H9 (cell line): ENCODE data around the gene FUT8. TPM values are rescaled to one million over a fixed set of nuclear protein-coding genes. Genes with fewer than 3 reads are reported as not detected.

Experiments
- DNase-seq: peaks from one replicate; pipeline ENCODE4 v3.0.0-alpha.2; 2017
- H2AFZ ChIP-seq: one replicate; pipeline ENCODE4 v1.6.1; 2013; ENCODE audit warnings: mild to moderate bottlenecking, low read length, control low read depth, moderate library complexity
- H2AK5ac ChIP-seq: 2 replicates; pipeline ENCODE4 v1.6.1; 2013; ENCODE audit warnings: low read length, control low read depth, mixed read lengths; ENCODE audit not compliant: insufficient read length
- H2BK120ac ChIP-seq: one replicate; pipeline ENCODE4 v1.6.1; 2013; ENCODE audit warnings: low read depth, mild to moderate bottlenecking, low read length, control low read depth, inconsistent platforms; ENCODE audit not compliant: poor library complexity, severe bottlenecking
- H2BK12ac ChIP-seq: 2 replicates; pipeline ENCODE4 v1.6.1; 2013; ENCODE audit warnings: low read length, control low read depth, mixed read lengths, low read depth; ENCODE audit not compliant: insufficient read length
- H2BK15ac ChIP-seq: 2 replicates; pipeline ENCODE4 v1.6.1; 2013; ENCODE audit warnings: low read depth, low read length, control low read depth
- H2BK20ac ChIP-seq: one replicate; pipeline ENCODE4 v1.6.1; 2013; ENCODE audit warnings: low read depth, mild to moderate bottlenecking, low read length, control low read depth, inconsistent platforms; ENCODE audit not compliant: poor library complexity, severe bottlenecking
- H2BK5ac ChIP-seq: 2 replicates; pipeline ENCODE4 v1.6.1; 2013; ENCODE audit warnings: low read length, control low read depth, mixed read lengths; ENCODE audit not compliant: insufficient read length
- H3K14ac ChIP-seq: 2 replicates; pipeline ENCODE4 v1.6.1; 2013; ENCODE audit warnings: low read length, control low read depth; ENCODE audit not compliant: insufficient read depth
- H3K18ac ChIP-seq: 2 replicates; pipeline ENCODE4 v1.6.1; 2013; ENCODE audit warnings: low read depth, mild to moderate bottlenecking, mixed read lengths, low read length, control low read depth; ENCODE audit not compliant: insufficient read length
- H3K23ac ChIP-seq: 2 replicates; pipeline ENCODE4 v1.6.1; 2013; ENCODE audit warnings: low read length, control low read depth, mixed read lengths, low read depth; ENCODE audit not compliant: insufficient read length
- H3K23me2 ChIP-seq: 2 replicates; pipeline ENCODE4 v1.6.1; 2013; ENCODE audit warnings: low read depth, mild to moderate bottlenecking, mixed read lengths, low read length, control low read depth; ENCODE audit not compliant: insufficient read length, poor library complexity, severe bottlenecking
- H3K27ac ChIP-seq: 2 replicates; pipeline ENCODE4 v1.5.1; 2013; ENCODE audit warnings: low read length, control low read depth, mixed read lengths, low read depth; ENCODE audit not compliant: insufficient read length
- H3K27me3 ChIP-seq: 2 replicates; pipeline ENCODE4 v1.6.1; 2013; ENCODE audit warnings: low read length, control low read depth, inconsistent platforms; ENCODE audit not compliant: insufficient read depth
- H3K4ac ChIP-seq: 2 replicates; pipeline ENCODE4 v1.6.1; 2013; ENCODE audit warnings: low read depth, mild to moderate bottlenecking, control low read depth, inconsistent platforms, low read length, moderate library complexity
- H3K4me1 ChIP-seq: 2 replicates; pipeline ENCODE4 v1.6.1; 2013; ENCODE audit warnings: low read length, control low read depth, inconsistent platforms; ENCODE audit not compliant: insufficient read depth
- H3K4me2 ChIP-seq: 2 replicates; pipeline ENCODE4 v1.6.1; 2013; ENCODE audit warnings: low read length, control low read depth, mixed read lengths; ENCODE audit not compliant: insufficient read length, insufficient read depth
- H3K56ac ChIP-seq: 2 replicates; pipeline ENCODE4 v1.6.1; 2013; ENCODE audit warnings: low read depth, mild to moderate bottlenecking, mixed read lengths, low read length, control low read depth; ENCODE audit not compliant: insufficient read length
- H3K79me1 ChIP-seq: 2 replicates; pipeline ENCODE4 v1.6.1; 2013; ENCODE audit warnings: low read depth, mild to moderate bottlenecking, moderate library complexity, low read length, control low read depth, inconsistent platforms; ENCODE audit not compliant: insufficient read depth, poor library complexity, severe bottlenecking
- H3K79me2 ChIP-seq: 2 replicates; pipeline ENCODE4 v1.6.1; 2013; ENCODE audit warnings: low read length, control low read depth, inconsistent platforms; ENCODE audit not compliant: insufficient read depth
- H3K9ac ChIP-seq: 2 replicates; pipeline ENCODE4 v1.6.1; 2013; ENCODE audit warnings: low read length, control low read depth, mixed read lengths; ENCODE audit not compliant: insufficient read length; ENCODE audit errors: extremely low read depth
- H3K9me3 ChIP-seq: one replicate; pipeline ENCODE4 v1.6.1; 2013; ENCODE audit warnings: low read depth, low read length, inconsistent platforms; ENCODE audit not compliant: control insufficient read depth
- H3T11ph ChIP-seq: one replicate; pipeline ENCODE4 v1.6.1; 2013; ENCODE audit warnings: mild to moderate bottlenecking, low read length, control low read depth, inconsistent platforms
- H4K20me1 ChIP-seq: one replicate; pipeline ENCODE4 v1.6.1; 2013; ENCODE audit not compliant: control insufficient read depth, insufficient read length, insufficient read depth
- H4K5ac ChIP-seq: 2 replicates; pipeline ENCODE4 v1.6.1; 2013; ENCODE audit warnings: low read depth, mild to moderate bottlenecking, mixed read lengths, low read length, control low read depth; ENCODE audit not compliant: insufficient read length
- H4K8ac ChIP-seq: replicated peaks from 2 replicates; pipeline ENCODE4 v1.6.1; 2013; ENCODE audit warnings: low read length, control low read depth, mixed read lengths, low read depth; ENCODE audit not compliant: insufficient read length
- H4K91ac ChIP-seq: 2 replicates; pipeline ENCODE4 v1.6.1; 2013; ENCODE audit warnings: low read depth, mild to moderate bottlenecking, moderate library complexity, mixed read lengths, low read length, control low read depth; ENCODE audit not compliant: insufficient read length
- H3K27ac Mint-ChIP-seq, 3 experiments: 2 replicates in 2 of 3; 3 replicates in 1 of 3; pipeline ENCODE4 v1.8.0; 2020 to 2021; ENCODE audit warnings: mixed read lengths in 3 of 3, mild to moderate bottlenecking in 1 of 3, moderate library complexity in 1 of 3
- H3K27me3 Mint-ChIP-seq: 2 replicates; pipeline ENCODE4 v1.8.0; 2021; ENCODE audit warnings: low read depth, mild to moderate bottlenecking, moderate library complexity, mixed read lengths
- H3K36me3 Mint-ChIP-seq, 3 experiments: 2 replicates in 2 of 3; 3 replicates in 1 of 3; pipeline ENCODE4 v1.8.0; 2020 to 2021; ENCODE audit warnings: low read depth in 3 of 3, mixed read lengths in 3 of 3; ENCODE audit not compliant: insufficient read depth in 1 of 3
- H3K4me1 Mint-ChIP-seq, 2 experiments: 2 replicates each; pipeline ENCODE4 v1.8.0; 2020; ENCODE audit warnings: mixed read lengths in 2 of 2
- H3K4me3 Mint-ChIP-seq, 2 experiments: 2 replicates in 1 of 2; 3 replicates in 1 of 2; pipeline ENCODE4 v1.8.0; 2020 to 2021; ENCODE audit warnings: mild to moderate bottlenecking in 2 of 2, mixed read lengths in 2 of 2, moderate library complexity in 1 of 2
- H3K9me3 Mint-ChIP-seq, 2 experiments: 2 replicates in 1 of 2; 3 replicates in 1 of 2; pipeline ENCODE4 v1.8.0; 2020; ENCODE audit warnings: mild to moderate bottlenecking in 2 of 2, mixed read lengths in 2 of 2, moderate library complexity in 1 of 2
- WGBS: extraction: QIAGEN DNeasy Blood & Tissue Kit; methylation state at CpG from one replicate; pipeline ENCODE4 v1.1.7; 2013; ENCODE audit warnings: missing lambda C conversion rate, low lambda C conversion rate, mixed read lengths; ENCODE audit not compliant: insufficient read length; ENCODE audit errors: extremely low coverage; 5-methylcytosine and 5-hydroxymethylcytosine counted together
- total RNA-seq: library from RNA; stranded (reverse); gene quantifications from 2 replicates; pipeline ENCODE4 v1.2.1, GENCODE V29; 2021
- TF ChIP-seq, protein P1 (sequence below): fragments of 200-600 bp; sonication (generic); conservative IDR thresholded peaks from 3 replicates; pipeline ENCODE4 v1.8.0; 2021; ENCODE audit warnings: antibody characterized with exemption, mild to moderate bottlenecking

The FUT8 gene
- total RNA-seq, 1 experiment from 2014 or later, result 44.3 TPM

DNA sequence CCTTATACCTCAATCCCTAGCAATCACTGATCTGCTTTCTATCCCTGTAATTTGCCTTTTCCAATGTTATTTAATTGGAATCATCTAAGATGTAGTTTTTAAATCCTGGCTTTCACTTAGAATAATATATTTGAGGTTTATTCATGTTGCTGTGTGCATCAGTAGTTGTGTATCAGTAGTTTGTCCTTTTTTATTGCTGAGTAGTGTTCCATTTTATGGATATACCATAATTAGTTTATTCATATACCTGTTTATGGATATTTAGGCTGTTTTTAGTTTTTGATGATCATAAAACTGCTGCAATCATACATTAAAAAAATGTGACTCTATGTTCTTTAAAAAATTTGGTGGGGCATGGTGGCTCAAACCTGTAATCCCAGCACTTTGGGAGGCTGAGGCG, 43.7 kb downstream of the FUT8 start:
- H3K79me1 ChIP-seq, result no peaks in the 10 kb centered on the region
- no peak overlapping the region for H2BK15ac ChIP-seq
- no peak overlapping the region for H3K4ac ChIP-seq
- H2AK5ac ChIP-seq, result no peak overlapping the region
- H3K9ac ChIP-seq, result no peak overlapping the region
- no peak overlapping the region for H2BK20ac ChIP-seq
- Mint-ChIP-seq H3K27ac (no peak overlapping the region), H3K4me3 (no peak overlapping the region), H3K27me3 (no peaks in the 10 kb centered on the region), H3K4me1 (peaks cover 4% of the 10 kb centered on the region in 2 experiments; a peak in 3 of 4 replicates), H3K9me3 (peaks cover 5 to 10% of the 10 kb centered on the region in 2 experiments; a peak in 4 of 5 replicates), H3K36me3 (peaks cover 13 to 29% (median 18%) of the 10 kb centered on the region in 3 experiments)
- H4K8ac ChIP-seq, result no peak overlapping the region
- H3K56ac ChIP-seq, result no peak overlapping the region
- no peak overlapping the region for H3K27ac ChIP-seq
- TF ChIP-seq, protein P1, sequence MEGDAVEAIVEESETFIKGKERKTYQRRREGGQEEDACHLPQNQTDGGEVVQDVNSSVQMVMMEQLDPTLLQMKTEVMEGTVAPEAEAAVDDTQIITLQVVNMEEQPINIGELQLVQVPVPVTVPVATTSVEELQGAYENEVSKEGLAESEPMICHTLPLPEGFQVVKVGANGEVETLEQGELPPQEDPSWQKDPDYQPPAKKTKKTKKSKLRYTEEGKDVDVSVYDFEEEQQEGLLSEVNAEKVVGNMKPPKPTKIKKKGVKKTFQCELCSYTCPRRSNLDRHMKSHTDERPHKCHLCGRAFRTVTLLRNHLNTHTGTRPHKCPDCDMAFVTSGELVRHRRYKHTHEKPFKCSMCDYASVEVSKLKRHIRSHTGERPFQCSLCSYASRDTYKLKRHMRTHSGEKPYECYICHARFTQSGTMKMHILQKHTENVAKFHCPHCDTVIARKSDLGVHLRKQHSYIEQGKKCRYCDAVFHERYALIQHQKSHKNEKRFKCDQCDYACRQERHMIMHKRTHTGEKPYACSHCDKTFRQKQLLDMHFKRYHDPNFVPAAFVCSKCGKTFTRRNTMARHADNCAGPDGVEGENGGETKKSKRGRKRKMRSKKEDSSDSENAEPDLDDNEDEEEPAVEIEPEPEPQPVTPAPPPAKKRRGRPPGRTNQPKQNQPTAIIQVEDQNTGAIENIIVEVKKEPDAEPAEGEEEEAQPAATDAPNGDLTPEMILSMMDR, result no peak
- no peak overlapping the region for H2BK5ac ChIP-seq
- DNase-seq, result no peak
- H3K18ac ChIP-seq, result no peak overlapping the region
- no peaks in the 10 kb centered on the region for H4K20me1 ChIP-seq
- no peak overlapping the region for H3K4me2 ChIP-seq
- no peak overlapping the region for H4K91ac ChIP-seq
- H2AFZ ChIP-seq, result no peak overlapping the region
- H3T11ph ChIP-seq, result no peak overlapping the region
- WGBS, result no CpG with 5 or more reads among the region's 1 CpG
- H4K5ac ChIP-seq, result no peak overlapping the region
- H2BK12ac ChIP-seq, result no peak overlapping the region
- H3K23me2 ChIP-seq, result no peaks in the 10 kb centered on the region
- H3K14ac ChIP-seq, result no peak overlapping the region
- no peaks in the 10 kb centered on the region for H3K27me3 ChIP-seq
- no peaks in the 10 kb centered on the region for H3K4me1 ChIP-seq
- H3K23ac ChIP-seq, result no peak overlapping the region
- H3K79me2 ChIP-seq, result no peaks in the 10 kb centered on the region
- no peak overlapping the region for H2BK120ac ChIP-seq
- no peaks in the 10 kb centered on the region for H3K9me3 ChIP-seq
